ENCODE results near the gene TNFRSF1B. TPM values are rescaled to one million over a fixed set of nuclear protein-coding genes. Genes with fewer than 3 reads are reported as not detected.

TNFRSF1B gene
- total and polyA plus RNA-seq, 2 donors (not counting 1 experiment from before 2014, with no cell fraction given): 24.8 to 27.5 TPM

DNA sequence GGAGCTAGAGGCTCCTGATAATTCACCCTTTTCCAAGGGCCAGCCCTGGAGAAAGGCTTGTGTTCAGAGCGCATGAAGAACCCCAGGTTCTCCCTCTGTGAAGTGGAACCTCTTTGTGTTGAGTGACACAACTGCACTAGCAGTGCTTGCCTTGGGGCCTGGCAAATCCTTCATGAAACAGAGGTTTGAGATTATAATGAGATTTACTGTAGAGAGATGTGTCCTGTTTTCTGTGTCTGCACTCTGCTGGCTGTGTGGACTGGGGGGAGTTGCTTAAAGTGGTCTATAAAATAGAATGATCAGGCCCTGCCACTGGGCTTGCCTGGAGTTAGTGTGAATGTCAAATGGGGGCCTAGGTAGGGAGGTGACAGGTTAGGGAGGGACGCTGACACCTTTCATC lies 11.5 kb upstream of the TNFRSF1B start:
- Histone ChIP-seq H3K36me3 (ENCODE audit: control insufficient read depth, insufficient read depth, low read length) (no peaks in the 10 kb centered on the region), H4K20me1 (ENCODE audit: control insufficient read depth, extremely low read depth, insufficient read depth, low read length) (no peaks in the 10 kb centered on the region), H3K4me1 (ENCODE audit: control insufficient read depth, extremely low read depth, insufficient read depth, low read length) (peaks cover 11% of the 10 kb centered on the region), H3K27me3 (ENCODE audit: control insufficient read depth, insufficient read depth, low read length) (no peaks in the 10 kb centered on the region), H3K27ac (ENCODE audit: insufficient read depth, low read length) (no peak overlapping the region), H3K9me3 (ENCODE audit: control insufficient read depth, insufficient read depth, low read depth, low read length) (no peaks in the 10 kb centered on the region), H3K79me2 (ENCODE audit: control insufficient read depth, insufficient read depth, low read length) (no peaks in the 10 kb centered on the region), H3K4me2 (ENCODE audit: extremely low read depth, insufficient read depth, low read length) (no peak overlapping the region), H2AFZ (ENCODE audit: low read length) (no peak overlapping the region), H3K9ac (ENCODE audit: insufficient read depth, low read length) (no peak overlapping the region), H3K4me3 (replicated peaks in 1 of 4; ENCODE audit: control extremely low read depth in 1 of 4, insufficient read depth in 1 of 4, low read depth in 3 of 4, low read length in 4 of 4) (no peak overlapping the region)
- DNase-seq (ENCODE audit: low read depth in 2 of 2): no peak
- TF ChIP-seq CTCF (conservative IDR thresholded peaks at IDR 0.05 in 1 of 2, IDR thresholded peaks at IDR 0.05 in 1 of 2; ENCODE audit: low read depth in 1 of 2, low read length in 2 of 2) (no peak), EZH2 (IDR thresholded peaks at IDR 0.05; ENCODE audit: low read length, missing control alignments) (no peak)

GRCh38 chr1:12157366-12158231 lies 9.2 kb upstream of the TNFRSF1B start:
- H3K4me2 ChIP-seq (ENCODE audit: extremely low read depth, insufficient read depth, low read length): no peak overlapping the region
- no peaks in the 10 kb centered on the region for H3K27me3 ChIP-seq (ENCODE audit: control insufficient read depth, insufficient read depth, low read length)
- TF ChIP-seq CTCF (conservative IDR thresholded peaks at IDR 0.05 in 1 of 2, IDR thresholded peaks at IDR 0.05 in 1 of 2; ENCODE audit: low read depth in 1 of 2, low read length in 2 of 2) (no peak), EZH2 (IDR thresholded peaks at IDR 0.05; ENCODE audit: low read length, missing control alignments) (no peak)
- H2AFZ ChIP-seq (ENCODE audit: low read length): no peak overlapping the region
- H3K79me2 ChIP-seq (ENCODE audit: control insufficient read depth, insufficient read depth, low read length): no peaks in the 10 kb centered on the region
- no peaks in the 10 kb centered on the region for H4K20me1 ChIP-seq (ENCODE audit: control insufficient read depth, extremely low read depth, insufficient read depth, low read length)
- no peak overlapping the region for H3K9ac ChIP-seq (ENCODE audit: insufficient read depth, low read length)
- no peak overlapping the region for H3K4me3 ChIP-seq (replicated peaks in 1 of 4; ENCODE audit: control extremely low read depth in 1 of 4, insufficient read depth in 1 of 4, low read depth in 3 of 4, low read length in 4 of 4)
- H3K9me3 ChIP-seq (ENCODE audit: control insufficient read depth, insufficient read depth, low read depth, low read length): no peaks in the 10 kb centered on the region
- peaks cover 25% of the 10 kb centered on the region for H3K4me1 ChIP-seq (ENCODE audit: control insufficient read depth, extremely low read depth, insufficient read depth, low read length)
- DNase-seq (ENCODE audit: low read depth in 2 of 2): no peak
- H3K27ac ChIP-seq (ENCODE audit: insufficient read depth, low read length): no peak overlapping the region
- H3K36me3 ChIP-seq (ENCODE audit: control insufficient read depth, insufficient read depth, low read length): no peaks in the 10 kb centered on the region

- Histone ChIP-seq H3K4me1 (ENCODE audit: control insufficient read depth, extremely low read depth, insufficient read depth, low read length) (peaks cover 17% of the 10 kb centered on the region), H3K4me2 (ENCODE audit: extremely low read depth, insufficient read depth, low read length) (no peak overlapping the region), H3K27me3 (ENCODE audit: control insufficient read depth, insufficient read depth, low read length) (no peaks in the 10 kb centered on the region), H3K36me3 (ENCODE audit: control insufficient read depth, insufficient read depth, low read length) (no peaks in the 10 kb centered on the region), H3K79me2 (ENCODE audit: control insufficient read depth, insufficient read depth, low read length) (no peaks in the 10 kb centered on the region), H3K9me3 (ENCODE audit: control insufficient read depth, insufficient read depth, low read depth, low read length) (no peaks in the 10 kb centered on the region), H4K20me1 (ENCODE audit: control insufficient read depth, extremely low read depth, insufficient read depth, low read length) (no peaks in the 10 kb centered on the region), H3K27ac (ENCODE audit: insufficient read depth, low read length) (no peak overlapping the region), H3K9ac (ENCODE audit: insufficient read depth, low read length) (no peak overlapping the region), H2AFZ (ENCODE audit: low read length) (no peak overlapping the region), H3K4me3 (replicated peaks in 1 of 4; ENCODE audit: control extremely low read depth in 1 of 4, insufficient read depth in 1 of 4, low read depth in 3 of 4, low read length in 4 of 4) (no peak overlapping the region)
- TF ChIP-seq CTCF (conservative IDR thresholded peaks at IDR 0.05 in 1 of 2, IDR thresholded peaks at IDR 0.05 in 1 of 2; ENCODE audit: low read depth in 1 of 2, low read length in 2 of 2) (no peak), EZH2 (IDR thresholded peaks at IDR 0.05; ENCODE audit: low read length, missing control alignments) (no peak)
- no peak for DNase-seq (ENCODE audit: low read depth in 2 of 2)
Observed at GRCh38 chr1:12158357-12159092, 8.3 kb upstream of the TNFRSF1B start.

Data from fibroblast of lung (primary cell).